K562 (cell line): ENCODE data around the gene MUCL3. TPM values are rescaled to one million over a fixed set of nuclear protein-coding genes. Genes with fewer than 3 reads are reported as not detected.
A peak's percentile ranks its signal among the peaks of the same experiment; 100 is the strongest.

Experiments used
- ATAC-seq: fragments of 200-7000 bp; cut with Tn5 transposase; 3 replicates; pipeline ENCODE4 v1.9.1; 2020; ENCODE audit warnings: moderate library complexity
- BruUV-seq: library from RNA; stranded (reverse); fragments of 400-500 nt; replicated peaks from 2 replicates; lab custom pipeline; 2021; lab: Mats Ljungman, UMichigan
- CTCF ChIA-PET: fragments of 300-600 bp; formaldehyde crosslinking; extraction: SDS; loops from one replicate; lab custom pipeline; 2021; ENCODE audit warnings: low intra/inter-chr PET ratio; lab: Yijun Ruan, JAX
- POLR2A ChIA-PET: fragments of 300-600, 350-650 bp; sonication (Branson Sonifier 250); formaldehyde crosslinking; extraction: SDS; loops from one replicate; lab custom pipeline; 2021; ENCODE audit warnings: antibody characterized with exemption, inconsistent platforms; lab: Yijun Ruan, JAX
- DNase-seq, 4 experiments: peaks; one replicate each; pipeline versions ENCODE4 v3.0.0 to v3.0.0-alpha.2; 2011 to 2018; ENCODE audit warnings: low spot score in 3 of 4, mixed read lengths in 3 of 4; ENCODE audit errors: extremely low read depth in 1 of 4
- FAIRE-seq: peaks from 2 replicates; lab custom pipeline; 2011; peaks lifted over from hg19 to GRCh38; lab: Jason Lieb, UNC
- H2AFZ ChIP-seq: 2 replicates; pipeline ENCODE4 v1.6.0; 2011; ENCODE audit warnings: low read depth, low read length, control low read depth, inconsistent platforms
- H3K27ac ChIP-seq: fragments of 200-600 bp; 3 replicates; pipeline ENCODE4 v1.8.0; 2011; ENCODE audit warnings: low read depth, mild to moderate bottlenecking, control low read depth, inconsistent platforms, low read length, moderate library complexity, mixed read lengths; ENCODE audit errors: extremely low read depth
- H3K27me3 ChIP-seq, 2 experiments: fragments of 300-600 bp in 1 of 2; 2 replicates in 1 of 2; 3 replicates in 1 of 2; pipeline versions ENCODE4 v1.6.0 to v1.8.0; 2011; ENCODE audit warnings: inconsistent platforms in 2 of 2, low read length in 2 of 2, mild to moderate bottlenecking in 1 of 2, mixed read lengths in 1 of 2, moderate library complexity in 1 of 2; ENCODE audit not compliant: control insufficient read depth in 2 of 2, insufficient read depth in 2 of 2
- H3K36me3 ChIP-seq: fragments of 300-600 bp; 3 replicates; pipeline ENCODE4 v1.8.0; 2011; ENCODE audit warnings: mild to moderate bottlenecking, low read length, inconsistent platforms; ENCODE audit not compliant: control insufficient read depth, insufficient read depth
- H3K4me1 ChIP-seq, 2 experiments: fragments of 200-600 bp in 1 of 2; replicated peaks in 1 of 2; 2 replicates in 1 of 2; 3 replicates in 1 of 2; pipeline versions ENCODE4 v1.5.1 to v1.8.0; 2011; ENCODE audit warnings: inconsistent platforms in 2 of 2, low read length in 2 of 2, mild to moderate bottlenecking in 1 of 2, mixed read lengths in 1 of 2, moderate library complexity in 1 of 2; ENCODE audit not compliant: control insufficient read depth in 2 of 2, insufficient read depth in 2 of 2
- H3K4me2 ChIP-seq: 2 replicates; pipeline ENCODE4 v1.6.1; 2011; ENCODE audit warnings: low read length, control low read depth, inconsistent platforms, mixed read lengths; ENCODE audit not compliant: insufficient read depth
- H3K4me3 ChIP-seq: fragments of 200-600 bp; sonication (generic), shearing (Covaris generic); 2 replicates; pipeline ENCODE4 v1.5.1; 2016; ENCODE audit warnings: control low read depth, inconsistent platforms
- H3K79me2 ChIP-seq: fragments of 200-600 bp; 3 replicates; pipeline ENCODE4 v1.8.0; 2011; ENCODE audit warnings: low read length, inconsistent platforms; ENCODE audit not compliant: control insufficient read depth, insufficient read depth
- H3K9ac ChIP-seq, 2 experiments: 2 replicates each; pipeline versions ENCODE4 v1.6.0 to v1.6.1; 2011; ENCODE audit warnings: low read depth in 2 of 2, low read length in 2 of 2, control low read depth in 1 of 2, inconsistent platforms in 1 of 2, mild to moderate bottlenecking in 1 of 2, mixed read lengths in 1 of 2; ENCODE audit not compliant: insufficient read depth in 1 of 2
- H3K9me1 ChIP-seq: one replicate; pipeline ENCODE4 v1.6.0; 2011; ENCODE audit warnings: inconsistent platforms, mild to moderate bottlenecking, low read length, moderate library complexity; ENCODE audit not compliant: control insufficient read depth, insufficient read depth
- H3K9me3 ChIP-seq: replicated peaks from 2 replicates; pipeline ENCODE4 v1.5.1; 2011; ENCODE audit warnings: low read depth, low read length, inconsistent platforms; ENCODE audit not compliant: control insufficient read depth, insufficient read depth
- H4K20me1 ChIP-seq: replicated peaks from 2 replicates; pipeline ENCODE4 v1.6.1; 2011; ENCODE audit warnings: low read length, inconsistent platforms, mixed read lengths; ENCODE audit not compliant: control insufficient read depth, insufficient read depth
- CBFA2T3 ChIP-seq: fragments of 450-650 bp; IDR thresholded peaks from 2 replicates; pipeline ENCODE4 v1.6.1; 2017
- DDX20 ChIP-seq: fragments of 450-650 bp; IDR thresholded peaks from 2 replicates; pipeline ENCODE4 v1.6.1; 2016; ENCODE audit warnings: missing genetic modification characterization, low read depth, mild to moderate bottlenecking, missing compliant biosample characterization, moderate library complexity
- EP400 ChIP-seq: fragments of 450-650 bp; IDR thresholded peaks from 2 replicates; pipeline ENCODE4 v1.6.1; 2017; ENCODE audit warnings: antibody characterized with exemption, mild to moderate bottlenecking, moderate library complexity
- JUNB ChIP-seq: fragments of 450-650 bp; formaldehyde crosslinking; conservative IDR thresholded peaks from 2 replicates; pipeline ENCODE4 v1.4.0; 2020; ENCODE audit warnings: mild to moderate bottlenecking
- RBM25 ChIP-seq: fragments of 200-400 bp; formaldehyde crosslinking; IDR thresholded peaks from 2 replicates; pipeline ENCODE4 v1.6.1; 2018; ENCODE audit warnings: low read length, low read depth, moderate library complexity; ENCODE audit not compliant: severe bottlenecking
- SAFB ChIP-seq: fragments of 200-400 bp; formaldehyde crosslinking; IDR thresholded peaks from 2 replicates; pipeline ENCODE4 v1.6.1; 2017; ENCODE audit warnings: low read depth, low read length, borderline replicate concordance
- SREBF1 ChIP-seq: fragments of 150-350 bp; IDR thresholded peaks from 2 replicates; pipeline ENCODE4 v1.6.1; 2014; ENCODE audit warnings: antibody characterized with exemption, low read depth, low read length, borderline replicate concordance
- TCF3 ChIP-seq: sonication (generic); formaldehyde crosslinking; IDR thresholded peaks from 2 replicates; pipeline ENCODE4 v1.4.0; 2020; ENCODE audit warnings: mild to moderate bottlenecking, missing genetic modification reagents
- TEAD4 ChIP-seq, 2 experiments: sonication (generic) in 1 of 2; formaldehyde crosslinking in 1 of 2; IDR thresholded peaks; 2 replicates each; pipeline versions ENCODE4 v1.6.1 to v1.8.0; 2012 to 2022; ENCODE audit warnings: borderline replicate concordance in 1 of 2, inconsistent platforms in 1 of 2, low read length in 1 of 2, mild to moderate bottlenecking in 1 of 2, missing genetic modification reagents in 1 of 2
- ZBTB1 ChIP-seq: sonication (generic); formaldehyde crosslinking; IDR thresholded peaks from 2 replicates; pipeline ENCODE4 v1.8.1; 2023; ENCODE audit warnings: missing genetic modification reagents, low read depth, mild to moderate bottlenecking, borderline replicate concordance
- ZBTB33 ChIP-seq: sonication (generic); formaldehyde crosslinking; IDR thresholded peaks from 2 replicates; pipeline ENCODE4 v1.8.1; 2023; ENCODE audit warnings: mild to moderate bottlenecking, missing genetic modification reagents
- ZNF165 ChIP-seq: fragments of 250-450 bp; sonication (Bioruptor Pico); IDR thresholded peaks from 2 replicates; pipeline ENCODE4 v1.4.0; 2020; ENCODE audit warnings: borderline replicate concordance
- ZNF354B ChIP-seq: fragments of 250-450 bp; sonication (Bioruptor Pico); IDR thresholded peaks from 2 replicates; pipeline ENCODE4 v1.4.0; 2020
- WGBS: fragments of 100-300 bp; shearing (Covaris generic); methylation state at CpG from one replicate; pipeline ENCODE4 v1.1.6; 2016; ENCODE audit warnings: low coverage, mixed read lengths; ENCODE audit not compliant: insufficient coverage; ENCODE audit errors: missing lambda C conversion rate; 5-methylcytosine and 5-hydroxymethylcytosine counted together
- in situ Hi-C: fragments of 300-500 bp; cut with MboI; formaldehyde crosslinking; loops from 4 replicates; pipeline ENCODE4 v1.15.0; 2018; ENCODE audit warnings: inconsistent platforms, mixed read lengths
- intact Hi-C: fragments of 100-400 bp; cut with micrococcal nuclease; formaldehyde crosslinking; loops from 2 replicates; pipeline ENCODE4 v1.14.2; 2022
- polyA plus RNA-seq, 8 experiments: library from polyadenylated mRNA; depleted of rRNA in 4 of 8; stranded (reverse) in 5 of 8; unstranded in 3 of 8; fragments of >200 nt; fragmentation: Nextera tagmentation in 2 of 8; fragmentation: Illumina TruSeq in 1 of 8; extraction: Ambion mirVana in 2 of 8; extraction: Trizol in 1 of 8; gene quantifications; 2 replicates each; pipeline versions ENCODE4 v1.2.1 to v1.2.3, GENCODE V29; 2011 to 2014; ENCODE audit warnings: inconsistent platforms in 1 of 8, missing spikeins in 1 of 8
- total RNA-seq, 7 experiments: library from RNA; depleted of rRNA in 6 of 7; stranded (reverse); fragments of >200 nt in 6 of 7; fragmentation: Illumina TruSeq in 2 of 7; extraction: Trizol in 2 of 7; gene quantifications; 2 replicates each; pipeline versions ENCODE4 v1.2.1 to v1.2.3, GENCODE V29; 2011 to 2021; ENCODE audit warnings: low replicate concordance in 1 of 7
- TF ChIP-seq, protein P1 (sequence below): sonication (generic); formaldehyde crosslinking; IDR thresholded peaks from 2 replicates; pipeline ENCODE4 v1.8.0; 2022; ENCODE audit warnings: missing genetic modification reagents, mild to moderate bottlenecking, moderate library complexity, borderline replicate concordance

Gene MUCL3
- total and polyA plus RNA-seq, 9 of the 15 experiments (the other 6 are each of a cell fraction or from before 2014, with no cell fraction given), result 0.07 TPM; not detected in 8

DNA sequence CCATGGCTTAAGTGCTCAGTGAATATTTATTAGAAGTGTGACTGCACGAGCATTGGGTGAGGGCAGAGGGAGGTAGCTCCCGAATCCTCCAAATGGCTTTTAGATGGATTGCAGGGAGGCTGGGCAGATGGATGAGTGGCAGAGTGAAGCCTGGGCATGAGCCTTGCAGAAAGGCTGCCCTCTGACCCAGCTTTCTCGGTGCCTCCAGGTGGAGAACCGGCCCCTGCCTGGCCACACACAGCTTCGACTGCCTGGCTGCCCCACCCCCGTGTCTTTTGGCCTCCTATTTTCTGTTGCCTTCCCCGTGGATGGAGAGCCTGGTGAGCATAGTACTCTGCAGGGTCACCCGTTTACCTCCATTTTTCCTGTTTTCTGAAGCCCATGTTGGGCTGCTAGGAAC, 23.3 kb upstream of the MUCL3 start:
- intact Hi-C loops, result no loop called here
- H3K9ac ChIP-seq, result no peak overlapping the region

DNA sequence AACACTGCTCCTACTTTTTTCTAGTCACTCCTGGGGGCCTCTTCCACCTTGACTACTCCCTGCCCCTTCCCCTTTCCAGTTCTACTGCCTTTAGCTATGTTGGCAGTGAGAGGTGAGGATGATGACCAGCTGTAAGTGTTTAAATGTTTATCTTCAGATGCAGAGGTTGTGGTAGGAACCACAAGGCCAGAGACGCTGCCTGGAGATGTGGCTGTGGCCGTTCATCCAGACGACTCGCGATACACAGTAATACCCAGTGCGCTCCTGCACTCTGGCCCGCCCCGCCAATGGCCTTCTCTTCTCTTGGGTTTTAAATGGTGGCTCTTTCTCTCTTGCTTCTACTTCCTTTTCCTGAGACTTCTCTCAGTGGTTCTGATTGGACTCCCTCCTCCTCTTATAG, 22.1 kb upstream of the MUCL3 start:
- peaks cover 78% of the 10 kb centered on the region; the same call in 2 of the 3 replicates for H3K36me3 ChIP-seq
- no peak overlapping the region for H3K4me2 ChIP-seq
- 81% methylated on average over 8 of the region's 8 CpGs for whole genome bisulfite sequencing
- H3K27me3 ChIP-seq, result no peaks in the 10 kb centered on the region
- H3K4me3 ChIP-seq, result no peak overlapping the region
- H3K9me1 ChIP-seq, result no peaks in the 10 kb centered on the region
- in situ Hi-C loops (loop anchor here (5.0 to 10.0 kb wide), 2 partner anchors 159 to 456 kb away; no protein-coding TSS in a partner anchor), intact Hi-C loops (no loop called here)
- no peak overlapping the region for H2AFZ ChIP-seq
- CTCF ChIA-PET, result interaction anchor here (0.6 to 1.0 kb wide), 2 partner anchors 28 to 344 kb away, joined by 3 read pairs; no protein-coding TSS in a partner anchor
- BruUV-seq, result no TSS peak
- no peak for ATAC-seq
- DNase-seq, result no peak
- no peak overlapping the region for H3K27ac ChIP-seq
- peaks cover 8% of the 10 kb centered on the region; the same call in 2 of the 3 replicates for H3K79me2 ChIP-seq
- no peak for FAIRE-seq
- peaks cover 15 to 34% of the 10 kb centered on the region in 2 experiments for H3K4me1 ChIP-seq
- POLR2A ChIA-PET, result interaction anchor here (0.6 to 1.5 kb wide), 5 partner anchors 11 to 108 kb away, joined by 3 to 6 read pairs (median 3); partner anchors contain the start of genes GTF2H4 and SFTA2
- 0 out of 2 replicates have a peak, but pooled peaks cover 3% of the 10 kb centered on the region for H4K20me1 ChIP-seq
- H3K9me3 ChIP-seq, result no peaks in the 10 kb centered on the region
- H3K9ac ChIP-seq, result peak overlapping the region in 1 of 2 experiments; percentile 47; a peak in 1 of 4 replicates
- TF ChIP-seq ZBTB33 (CRISPR knock-in tag) (peak; percentile 91), ZNF354B (CRISPR knock-in tag) (no peak), CBFA2T3 (peak; percentile 36; the same call in 1 of the 2 replicates), JUNB (no peak), TCF3 (CRISPR knock-in tag) (peak; percentile 41; the same call in 1 of the 2 replicates), SREBF1 (no peak), ZNF165 (CRISPR knock-in tag) (no peak), TEAD4 (IDR thresholded peaks at IDR 0.05; ENCODE audit: low read length) (peak; percentile 37; the same call in 1 of the 2 replicates), TEAD4 (CRISPR knock-in tag; IDR thresholded peaks at IDR 0.05; ENCODE audit: borderline replicate concordance) (no peak), DDX20 (tag) (no peak), SAFB (no peak)
- TF ChIP-seq, protein P1, sequence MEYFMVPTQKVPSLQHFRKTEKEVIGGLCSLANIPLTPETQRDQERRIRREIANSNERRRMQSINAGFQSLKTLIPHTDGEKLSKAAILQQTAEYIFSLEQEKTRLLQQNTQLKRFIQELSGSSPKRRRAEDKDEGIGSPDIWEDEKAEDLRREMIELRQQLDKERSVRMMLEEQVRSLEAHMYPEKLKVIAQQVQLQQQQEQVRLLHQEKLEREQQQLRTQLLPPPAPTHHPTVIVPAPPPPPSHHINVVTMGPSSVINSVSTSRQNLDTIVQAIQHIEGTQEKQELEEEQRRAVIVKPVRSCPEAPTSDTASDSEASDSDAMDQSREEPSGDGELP (CRISPR knock-in tag), result peak; percentile 43; the same call in 1 of the 2 replicates

More for the DNA sequence above, 23.3 kb upstream of the MUCL3 start:
- Histone ChIP-seq H3K4me2 (no peak overlapping the region), H3K4me1 (peaks cover 15 to 28% of the 10 kb centered on the region in 2 experiments), H3K27ac (no peak overlapping the region), H4K20me1 (no peaks in the 10 kb centered on the region), H3K79me2 (peaks cover 8% of the 10 kb centered on the region; the same call in 2 of the 3 replicates), H2AFZ (no peak overlapping the region), H3K27me3 (no peaks in the 10 kb centered on the region), H3K9me1 (no peaks in the 10 kb centered on the region), H3K4me3 (no peak overlapping the region), H3K9me3 (no peaks in the 10 kb centered on the region), H3K36me3 (peaks cover 78% of the 10 kb centered on the region; the same call in 2 of the 3 replicates)
- ATAC-seq, result no peak
- FAIRE-seq, result no peak
- WGBS, result 80% methylated on average over 8 of the region's 8 CpGs
- no peak for DNase-seq
- no TSS peak for BruUV-seq
- in situ Hi-C loops, result loop anchor here (5.0 to 10.0 kb wide), 2 partner anchors 160 to 457 kb away; no protein-coding TSS in a partner anchor
- POLR2A ChIA-PET, result interaction anchor here (0.6 to 1.8 kb wide), 6 partner anchors 17 to 227 kb away, joined by 3 to 5 read pairs (median 3); no protein-coding TSS in a partner anchor
- no peak for TF ChIP-seq EP400
- TF ChIP-seq ZBTB1 (CRISPR knock-in tag), result no peak
- no peak for TF ChIP-seq RBM25
- CTCF ChIA-PET, result no interaction called here
